ENCODE data around the gene RPA3. TPM values are rescaled to one million over a fixed set of nuclear protein-coding genes. Genes with fewer than 3 reads are reported as not detected.

The RPA3 gene
- total RNA-seq, 3 donors from 2014 or later (not counting 1 experiment from before 2014, with no cell fraction given): 14.2 to 25.9 (median 22.6) TPM

- no peaks in the 10 kb centered on the region for H3K9me3 Mint-ChIP-seq
- H3K36me3 Mint-ChIP-seq: no peaks in the 10 kb centered on the region
- no peaks in the 10 kb centered on the region for H3K27me3 Mint-ChIP-seq (ENCODE audit: low read depth in 2 of 2)
- DNase-seq (no peak), ATAC-seq (no peak)
- H3K9me3 ChIP-seq (ENCODE audit: control insufficient read depth, insufficient read depth, low read length): no peaks in the 10 kb centered on the region
- H3K4me1 ChIP-seq (ENCODE audit: control insufficient read depth, insufficient read depth, low read length): no peaks in the 10 kb centered on the region
- no peak overlapping the region for H3K4me3 ChIP-seq (ENCODE audit: low read length)
- no peak overlapping the region for H3K27ac ChIP-seq (ENCODE audit: low read length)
- WGBS (ENCODE audit: insufficient coverage): 100% methylated on average over 1 of the region's 2 CpGs
- TF ChIP-seq CTCF (IDR thresholded peaks at IDR 0.05): no peak
- no peaks in the 10 kb centered on the region for H3K27me3 ChIP-seq (ENCODE audit: control insufficient read depth, insufficient read depth, low read length)
- H3K36me3 ChIP-seq (ENCODE audit: control insufficient read depth, insufficient read depth, low read length): no peaks in the 10 kb centered on the region
- no peak overlapping the region for H3K27ac Mint-ChIP-seq
- intact Hi-C loops (cut with micrococcal nuclease): no loop called here
- no peak overlapping the region for H3K4me3 Mint-ChIP-seq
- H3K4me1 Mint-ChIP-seq: peaks cover 8 to 12% of the 10 kb centered on the region in 2 donors
These were observed 32.3 kb upstream of the RPA3 start for GRCh38 chr7:7750571-7751242.

GRCh38 chr7:7746458-7746857 lies 28.1 kb upstream of the RPA3 start:
- Mint-ChIP-seq H3K36me3 (no peaks in the 10 kb centered on the region), H3K4me3 (no peak overlapping the region), H3K27me3 (ENCODE audit: low read depth in 2 of 2) (no peaks in the 10 kb centered on the region), H3K9me3 (no peaks in the 10 kb centered on the region), H3K4me1 (peaks cover 7 to 11% of the 10 kb centered on the region in 2 donors), H3K27ac (no peak overlapping the region)
- intact Hi-C loops (cut with micrococcal nuclease): no loop called here
- Histone ChIP-seq H3K4me1 (ENCODE audit: control insufficient read depth, insufficient read depth, low read length) (no peaks in the 10 kb centered on the region), H3K36me3 (ENCODE audit: control insufficient read depth, insufficient read depth, low read length) (no peaks in the 10 kb centered on the region), H3K27me3 (ENCODE audit: control insufficient read depth, insufficient read depth, low read length) (no peaks in the 10 kb centered on the region), H3K27ac (ENCODE audit: low read length) (no peak overlapping the region), H3K4me3 (ENCODE audit: low read length) (no peak overlapping the region), H3K9me3 (ENCODE audit: control insufficient read depth, insufficient read depth, low read length) (no peaks in the 10 kb centered on the region)
- no peak for TF ChIP-seq CTCF (IDR thresholded peaks at IDR 0.05)
- 84% methylated on average over 4 of the region's 4 CpGs for WGBS (ENCODE audit: insufficient coverage)
- ATAC-seq (no peak), DNase-seq (no peak)

- H3K4me3 Mint-ChIP-seq: no peak overlapping the region
- peaks cover 2 to 6% of the 10 kb centered on the region in 2 donors for H3K4me1 Mint-ChIP-seq
- DNase-seq (no peak), ATAC-seq (no peak)
- H3K9me3 Mint-ChIP-seq: no peaks in the 10 kb centered on the region
- H3K36me3 Mint-ChIP-seq: no peaks in the 10 kb centered on the region
- H3K27ac Mint-ChIP-seq: no peak overlapping the region
- intact Hi-C loops (cut with micrococcal nuclease): no loop called here
- Histone ChIP-seq H3K36me3 (ENCODE audit: control insufficient read depth, insufficient read depth, low read length) (no peaks in the 10 kb centered on the region), H3K4me3 (ENCODE audit: low read length) (no peak overlapping the region), H3K4me1 (ENCODE audit: control insufficient read depth, insufficient read depth, low read length) (no peaks in the 10 kb centered on the region), H3K27me3 (ENCODE audit: control insufficient read depth, insufficient read depth, low read length) (no peaks in the 10 kb centered on the region), H3K9me3 (ENCODE audit: control insufficient read depth, insufficient read depth, low read length) (no peaks in the 10 kb centered on the region), H3K27ac (ENCODE audit: low read length) (no peak overlapping the region)
- WGBS (ENCODE audit: insufficient coverage): 70% methylated on average over 4 of the region's 4 CpGs
- TF ChIP-seq CTCF (IDR thresholded peaks at IDR 0.05): no peak
- H3K27me3 Mint-ChIP-seq (ENCODE audit: low read depth in 2 of 2): no peaks in the 10 kb centered on the region
These were observed 27.6 kb upstream of the RPA3 start for GRCh38 chr7:7745966-7746365.

GRCh38 chr7:7745258-7745657 lies 26.9 kb upstream of the RPA3 start:
- WGBS (ENCODE audit: insufficient coverage): 85% methylated on average over 4 of the region's 4 CpGs
- DNase-seq: no peak
- no peaks in the 10 kb centered on the region for H3K9me3 Mint-ChIP-seq
- no peaks in the 10 kb centered on the region for H3K4me1 Mint-ChIP-seq
- Histone ChIP-seq H3K27me3 (ENCODE audit: control insufficient read depth, insufficient read depth, low read length) (no peaks in the 10 kb centered on the region), H3K4me3 (ENCODE audit: low read length) (no peak overlapping the region), H3K36me3 (ENCODE audit: control insufficient read depth, insufficient read depth, low read length) (no peaks in the 10 kb centered on the region), H3K27ac (ENCODE audit: low read length) (no peak overlapping the region), H3K9me3 (ENCODE audit: control insufficient read depth, insufficient read depth, low read length) (no peaks in the 10 kb centered on the region), H3K4me1 (ENCODE audit: control insufficient read depth, insufficient read depth, low read length) (no peaks in the 10 kb centered on the region)
- intact Hi-C loops (cut with micrococcal nuclease): no loop called here
- no peak overlapping the region for H3K4me3 Mint-ChIP-seq
- no peak for ATAC-seq
- TF ChIP-seq CTCF (IDR thresholded peaks at IDR 0.05): no peak
- H3K27ac Mint-ChIP-seq: no peak overlapping the region
- no peaks in the 10 kb centered on the region for H3K36me3 Mint-ChIP-seq
- no peaks in the 10 kb centered on the region for H3K27me3 Mint-ChIP-seq (ENCODE audit: low read depth in 2 of 2)
